Transverse colon (tissue), 4 donors: ENCODE data around the gene VGLL4. TPM values are rescaled to one million over a fixed set of nuclear protein-coding genes. Genes with fewer than 3 reads are reported as not detected.

Experiments
- DNase-seq: peaks from one replicate; pipeline ENCODE4 v3.0.0-alpha.2; 2019
- H3K27ac ChIP-seq, 4 donors: fragments of 200-600 bp; sonication (generic); 2 replicates each; pipeline ENCODE4 v1.5.1; 2016 to 2018; ENCODE audit warnings: inconsistent platforms in 4 of 4
- H3K27me3 ChIP-seq: fragments of 200-600 bp; sonication (generic); 2 replicates; pipeline ENCODE4 v1.5.1; 2017; ENCODE audit warnings: inconsistent platforms
- H3K36me3 ChIP-seq, 4 donors: fragments of 200-600 bp; sonication (generic); 2 replicates each; pipeline ENCODE4 v1.5.1; 2017 to 2019; ENCODE audit warnings: inconsistent platforms in 4 of 4
- H3K4me1 ChIP-seq, 4 donors: fragments of 200-600 bp; sonication (generic); 2 replicates each; pipeline ENCODE4 v1.5.1; 2017 to 2020; ENCODE audit warnings: inconsistent platforms in 4 of 4
- H3K4me3 ChIP-seq, 4 donors: fragments of 200-600 bp; sonication (generic); 1 replicate in 1 of 4; 2 replicates in 3 of 4; pipeline versions ENCODE4 v1.5.1 to v1.6.1; 2017 to 2019; ENCODE audit warnings: inconsistent platforms in 4 of 4
- H3K9me3 ChIP-seq, 2 donors: fragments of 200-600 bp; sonication (generic); 2 replicates each; pipeline ENCODE4 v1.5.1; 2017 to 2019; ENCODE audit warnings: inconsistent platforms in 2 of 2
- EP300 ChIP-seq: sonication (generic); formaldehyde crosslinking; IDR thresholded peaks from one replicate; pipeline ENCODE4 v1.6.1; 2017; ENCODE audit warnings: antibody characterized with exemption, low read depth
- POLR2A ChIP-seq: fragments of 450-650 bp; IDR thresholded peaks from one replicate; pipeline ENCODE4 v1.6.1; 2016; ENCODE audit warnings: antibody characterized with exemption, mild to moderate bottlenecking, moderate library complexity
- POLR2AphosphoS5 ChIP-seq, 3 donors: sonication (generic); formaldehyde crosslinking; IDR thresholded peaks; one replicate each; pipeline ENCODE4 v1.6.1; 2016; ENCODE audit warnings: antibody characterized with exemption in 3 of 3
- WGBS, 2 donors: methylation state at CpG; one replicate each; pipeline ENCODE4 v1.1.5; 2018; ENCODE audit warnings: low coverage in 1 of 2; 5-methylcytosine and 5-hydroxymethylcytosine counted together
- in situ Hi-C, 4 donors: fragments of 200-750 bp; cut with MboI; loops; one replicate each; pipeline versions ENCODE4 v1.15.0 to v1.15.1; 2017; ENCODE audit warnings: low sequenced_read_pairs in 3 of 4, low pct_ligation_motif_present in 1 of 4, low pct_unique_long_range_greater_than_20kb in 1 of 4
- intact Hi-C: fragments of 100-400 bp; cut with DNase I; formaldehyde crosslinking; loops from one replicate; pipeline ENCODE4 v1.15.1; 2023; ENCODE audit warnings: low total_unique reads
- total RNA-seq, 4 donors: library from RNA; depleted of rRNA; stranded (reverse); fragments of >200 nt; gene quantifications; one replicate each; pipeline ENCODE4 v1.1.0, GENCODE V29; 2016
- TF ChIP-seq, protein P1 (sequence below), 5 experiments: fragments of 200-600 bp in 3 of 5; fragments of 450-650 bp in 2 of 5; sonication (generic) in 3 of 5; IDR thresholded peaks; 1 replicate in 2 of 5; 2 replicates in 3 of 5; pipeline ENCODE4 v1.5.1; 2016 to 2017; ENCODE audit warnings: antibody characterized with exemption in 5 of 5, inconsistent platforms in 3 of 5, mild to moderate bottlenecking in 2 of 5, moderate library complexity in 1 of 5

The VGLL4 gene
- total RNA-seq, 4 donors from 2014 or later = 67.3 to 175 (median 95.0) TPM

DNA sequence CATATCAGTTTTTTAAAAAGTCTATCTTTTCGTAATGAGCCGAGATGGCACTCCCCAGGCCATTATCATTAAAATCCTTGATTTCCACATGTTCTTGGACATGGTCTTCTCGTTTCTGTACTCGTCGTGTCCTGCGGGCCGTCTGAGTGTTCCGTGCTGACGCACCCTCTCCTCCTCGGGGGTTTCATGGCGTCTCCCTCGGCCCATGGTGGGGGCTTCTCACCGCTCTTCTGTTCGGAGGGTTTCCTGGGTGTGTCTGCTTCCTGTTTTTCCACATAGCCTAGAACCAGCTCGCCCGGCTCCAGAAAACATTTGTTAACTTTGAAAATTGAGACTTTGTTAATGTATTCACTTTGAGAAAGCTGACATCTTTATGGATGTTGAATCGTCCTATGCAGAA is 92.7 kb downstream of the VGLL4 start:
- TF ChIP-seq, protein P1, sequence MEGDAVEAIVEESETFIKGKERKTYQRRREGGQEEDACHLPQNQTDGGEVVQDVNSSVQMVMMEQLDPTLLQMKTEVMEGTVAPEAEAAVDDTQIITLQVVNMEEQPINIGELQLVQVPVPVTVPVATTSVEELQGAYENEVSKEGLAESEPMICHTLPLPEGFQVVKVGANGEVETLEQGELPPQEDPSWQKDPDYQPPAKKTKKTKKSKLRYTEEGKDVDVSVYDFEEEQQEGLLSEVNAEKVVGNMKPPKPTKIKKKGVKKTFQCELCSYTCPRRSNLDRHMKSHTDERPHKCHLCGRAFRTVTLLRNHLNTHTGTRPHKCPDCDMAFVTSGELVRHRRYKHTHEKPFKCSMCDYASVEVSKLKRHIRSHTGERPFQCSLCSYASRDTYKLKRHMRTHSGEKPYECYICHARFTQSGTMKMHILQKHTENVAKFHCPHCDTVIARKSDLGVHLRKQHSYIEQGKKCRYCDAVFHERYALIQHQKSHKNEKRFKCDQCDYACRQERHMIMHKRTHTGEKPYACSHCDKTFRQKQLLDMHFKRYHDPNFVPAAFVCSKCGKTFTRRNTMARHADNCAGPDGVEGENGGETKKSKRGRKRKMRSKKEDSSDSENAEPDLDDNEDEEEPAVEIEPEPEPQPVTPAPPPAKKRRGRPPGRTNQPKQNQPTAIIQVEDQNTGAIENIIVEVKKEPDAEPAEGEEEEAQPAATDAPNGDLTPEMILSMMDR (IDR thresholded peaks at IDR 0.05) = no peak
- TF ChIP-seq EP300 = no peak
- no peak for TF ChIP-seq POLR2A
- TF ChIP-seq POLR2AphosphoS5 (IDR thresholded peaks at IDR 0.05) = no peak
- Histone ChIP-seq H3K4me1 (peaks cover 0 to 12% (median 7%) of the 10 kb centered on the region in 4 donors), H3K4me3 (no peak overlapping the region), H3K36me3 (no peaks in the 10 kb centered on the region), H3K9me3 (no peaks in the 10 kb centered on the region), H3K27ac (no peak overlapping the region), H3K27me3 (no peaks in the 10 kb centered on the region)
- intact Hi-C loops (no loop called here), in situ Hi-C loops (no loop called here)
- 91 to 93% methylated on average over 3 to 17 of the region's 17 CpGs for WGBS, 2 donors
- peak; percentile 3 for DNase-seq

DNA sequence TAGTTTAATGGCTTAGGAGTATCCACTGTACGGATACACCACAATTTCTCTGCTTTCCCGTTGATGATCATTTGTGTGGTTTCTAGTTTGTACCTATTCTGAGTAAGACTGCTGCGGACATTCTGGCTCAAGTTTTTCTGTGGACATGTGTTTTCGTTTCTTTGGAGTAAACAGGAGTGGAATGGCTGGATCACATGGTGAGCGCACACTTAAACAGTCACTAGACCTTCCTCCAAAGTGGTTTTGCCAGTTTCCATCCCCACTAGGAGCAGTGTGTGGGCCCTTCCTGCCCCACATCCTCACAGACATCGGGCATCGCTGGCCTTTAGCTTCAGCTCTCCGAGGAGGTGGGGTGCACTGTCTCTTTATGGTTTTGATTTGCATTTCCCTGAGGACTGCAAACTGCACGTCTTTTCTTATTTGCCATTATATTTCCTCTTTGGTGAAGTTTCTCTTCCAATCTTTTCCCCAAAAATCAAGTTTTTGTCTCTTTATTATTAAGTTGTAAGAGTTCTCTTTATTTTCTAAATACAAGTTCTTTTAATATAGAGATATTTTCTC is 94.1 kb downstream of the VGLL4 start:
- intact Hi-C loops (no loop called here), in situ Hi-C loops (no loop called here)
- Histone ChIP-seq H3K4me3 (no peak overlapping the region), H3K9me3 (no peaks in the 10 kb centered on the region), H3K27me3 (no peaks in the 10 kb centered on the region), H3K27ac (peak overlapping the region in 1 of 4 donors; percentile 3), H3K36me3 (no peaks in the 10 kb centered on the region), H3K4me1 (peaks cover 4 to 13% (median 7%) of the 10 kb centered on the region in 4 donors)
- 77 to 86% methylated on average over 7 to 9 of the region's 9 CpGs for WGBS, 2 donors
- no peak for DNase-seq
- TF ChIP-seq EP300 (no peak), POLR2A (no peak)

DNA sequence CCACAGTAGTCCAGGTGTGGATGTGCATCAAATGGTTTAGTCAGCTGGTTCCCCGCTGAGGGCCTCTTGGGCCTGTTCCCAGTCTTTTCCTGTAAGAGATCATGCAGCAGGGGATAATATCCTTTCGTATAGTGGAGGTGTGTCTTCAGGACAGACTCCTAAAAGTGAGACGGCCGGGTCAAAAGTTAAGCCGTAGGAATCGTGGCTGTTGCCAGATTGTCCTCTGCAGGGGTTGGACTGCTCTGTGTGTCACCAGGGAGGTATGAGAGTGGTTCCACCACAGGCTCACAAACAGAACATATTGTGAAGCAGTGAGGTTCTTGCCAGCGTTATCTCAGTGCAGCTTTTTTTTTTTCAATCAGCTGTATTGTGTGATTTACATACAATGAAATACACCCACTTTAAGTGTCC is 95.0 kb downstream of the VGLL4 start:
- peak overlapping the region in 2 of 4 donors; percentile 3 to 38 for H3K27ac ChIP-seq
- H3K36me3 ChIP-seq = no peaks in the 10 kb centered on the region
- peak; percentile 19 for DNase-seq
- no peaks in the 10 kb centered on the region for H3K27me3 ChIP-seq
- TF ChIP-seq POLR2A (no peak), POLR2AphosphoS5 (IDR thresholded peaks at IDR 0.05) (no peak), EP300 (no peak)
- TF ChIP-seq, protein P1 (IDR thresholded peaks at IDR 0.05) = no peak
- no peaks in the 10 kb centered on the region for H3K9me3 ChIP-seq
- 20 to 44% methylated on average over 1 to 7 of the region's 7 CpGs for WGBS, 2 donors
- H3K4me1 ChIP-seq = peaks cover 4 to 10% (median 6%) of the 10 kb centered on the region in 4 donors
- in situ Hi-C loops = no loop called here
- no peak overlapping the region for H3K4me3 ChIP-seq
- intact Hi-C loops = no loop called here

DNA sequence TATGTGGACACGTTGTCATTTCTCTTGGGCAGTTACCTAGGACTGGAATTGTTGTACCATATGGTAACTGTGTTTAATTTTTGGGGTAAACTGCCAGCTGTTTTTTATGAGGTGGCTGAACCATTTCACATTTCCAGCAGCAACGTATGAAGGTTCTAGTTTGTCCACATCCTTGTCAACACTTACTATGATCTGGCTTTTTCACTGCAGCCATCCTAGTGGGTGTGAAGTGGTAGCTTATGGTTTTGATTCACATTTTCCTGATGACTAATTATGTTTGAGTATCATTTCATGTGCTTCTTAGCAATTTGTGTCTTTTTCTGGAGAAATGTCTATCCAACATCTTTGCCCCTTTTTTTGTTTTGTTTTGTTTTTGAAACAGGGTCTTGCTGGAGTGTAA is 96.2 kb downstream of the VGLL4 start:
- in situ Hi-C loops = no loop called here

More for the DNA sequence above, 96.2 kb downstream of the VGLL4 start:
- peaks cover 4 to 8% (median 5%) of the 10 kb centered on the region in 4 donors for H3K4me1 ChIP-seq
- H3K9me3 ChIP-seq = no peaks in the 10 kb centered on the region
- no peak for DNase-seq
- no peak overlapping the region for H3K27ac ChIP-seq
- no peaks in the 10 kb centered on the region for H3K36me3 ChIP-seq
- intact Hi-C loops = no loop called here
- no peaks in the 10 kb centered on the region for H3K27me3 ChIP-seq
- TF ChIP-seq POLR2A (no peak), EP300 (no peak), POLR2AphosphoS5 (IDR thresholded peaks at IDR 0.05) (no peak)
- TF ChIP-seq, protein P1 (IDR thresholded peaks at IDR 0.05) = no peak
- no peak overlapping the region for H3K4me3 ChIP-seq
- 68% methylated on average over 2 of the region's 2 CpGs; no CpG with 5 or more reads in 1 of the 2 donors for WGBS, 2 donors
